Activated CD8-positive, alpha-beta memory T cell treated with anti-CD3 and anti-CD28 coated beads, Interleukin-2, amount 50 U/mL, for 24 hours (primary cell): ENCODE measurements around the gene TAL1.
A peak's percentile ranks its signal among the peaks of the same experiment; 100 is the strongest.

Experiments
- DNase-seq: peaks from one replicate; pipeline ENCODE4 v3.0.0-alpha.2; 2020; ENCODE audit errors: extremely low read depth

The TAL1 gene

GRCh38 chr1:47188791-47189785, 42.9 kb downstream of the TAL1 start:
- no peak for DNase-seq

DNA sequence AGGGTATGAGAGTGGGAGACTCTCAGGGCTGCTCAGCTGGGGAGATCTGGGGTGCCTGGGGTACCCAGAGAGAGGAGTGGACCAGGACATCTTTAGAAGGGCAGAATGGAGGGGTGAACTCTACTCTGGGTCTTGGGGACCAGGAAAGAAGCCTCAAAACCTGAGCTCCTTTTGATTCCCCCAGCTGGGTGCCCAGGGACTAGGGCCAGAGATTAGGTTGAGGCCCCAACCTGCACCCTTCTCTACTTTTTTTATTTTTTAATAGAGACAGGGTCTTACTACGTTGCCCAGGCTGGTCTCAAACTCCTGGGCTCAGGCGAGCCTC, 44.1 kb downstream of the TAL1 start:
- DNase-seq, result no peak

DNA sequence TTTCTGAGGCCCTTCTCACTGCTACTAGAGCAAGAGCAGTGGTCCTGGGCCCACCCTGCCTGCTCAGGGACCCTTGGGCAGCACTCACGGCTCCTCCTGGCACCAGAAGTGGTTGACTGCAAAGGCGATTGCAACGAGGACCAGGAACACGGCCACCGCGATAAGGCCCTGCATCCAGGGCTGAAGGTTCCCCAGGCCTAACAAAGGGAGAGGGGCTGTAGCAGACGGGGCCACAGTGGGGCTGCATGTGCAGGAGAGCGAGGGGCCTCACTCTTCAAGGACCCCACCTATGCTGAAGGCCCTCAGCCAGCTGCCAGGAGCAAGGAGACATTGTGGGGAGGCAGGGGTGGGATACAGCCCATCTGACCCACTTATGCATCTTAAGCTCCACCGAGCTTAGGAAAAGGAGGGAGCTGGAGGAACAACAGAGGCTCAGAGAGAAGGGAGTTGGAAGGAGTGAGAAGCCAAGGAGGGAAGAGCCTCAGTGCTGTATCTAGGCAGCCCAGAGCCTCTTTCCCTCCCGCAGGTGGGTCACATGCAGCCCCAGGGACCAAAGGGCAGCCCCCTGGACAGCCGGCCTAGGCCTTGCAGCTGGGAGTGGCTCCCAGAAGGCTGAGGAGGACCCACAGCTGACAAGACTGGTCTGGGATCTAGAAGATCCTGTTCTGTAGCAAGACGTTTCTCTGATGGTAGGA, 44.6 kb downstream of the TAL1 start:
- DNase-seq, result no peak

GRCh38 chr1:47186267-47187185, 45.5 kb downstream of the TAL1 start:
- DNase-seq, result no peak

DNA sequence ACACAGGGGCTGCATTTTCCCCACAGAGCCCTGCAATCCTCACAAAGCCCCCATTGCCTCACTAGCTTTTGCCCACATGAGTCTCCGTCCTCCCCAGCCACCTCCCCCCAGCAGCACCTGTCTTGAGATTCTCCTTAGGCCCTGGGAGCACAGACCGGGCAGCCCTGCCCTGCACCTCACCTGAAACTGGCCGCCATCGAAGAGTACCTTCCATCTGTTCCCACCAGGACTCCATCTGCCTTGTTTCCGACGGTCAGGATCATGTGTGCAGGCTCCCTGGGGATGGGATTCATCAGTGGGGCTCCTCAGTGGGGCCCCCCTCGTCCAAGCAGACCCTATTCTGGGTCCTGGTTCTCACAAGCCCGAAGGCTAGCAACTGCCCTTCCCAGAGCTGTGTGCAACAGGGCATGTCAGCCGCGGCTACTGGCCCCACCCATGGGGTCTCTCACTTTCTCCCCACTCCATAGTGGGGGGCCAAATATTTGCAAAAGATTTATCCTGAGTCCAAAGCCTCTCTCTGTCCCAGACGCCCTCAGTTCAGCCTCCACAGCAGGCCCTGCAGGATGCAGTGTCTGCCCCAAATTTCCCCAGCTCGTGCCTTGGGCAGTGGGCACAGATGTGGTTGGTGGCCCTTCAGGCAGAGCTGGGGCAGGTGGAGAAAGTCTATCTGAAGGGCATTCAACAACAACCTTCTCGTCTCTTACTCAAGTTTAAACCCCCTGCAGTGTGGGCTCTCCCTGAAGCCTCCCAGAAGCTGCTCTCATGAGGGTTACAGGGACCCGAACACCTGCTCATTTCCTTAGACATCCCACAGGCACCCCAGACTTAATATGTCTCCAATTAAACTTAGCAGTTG, 47.0 kb downstream of the TAL1 start:
- no peak for DNase-seq

DNA sequence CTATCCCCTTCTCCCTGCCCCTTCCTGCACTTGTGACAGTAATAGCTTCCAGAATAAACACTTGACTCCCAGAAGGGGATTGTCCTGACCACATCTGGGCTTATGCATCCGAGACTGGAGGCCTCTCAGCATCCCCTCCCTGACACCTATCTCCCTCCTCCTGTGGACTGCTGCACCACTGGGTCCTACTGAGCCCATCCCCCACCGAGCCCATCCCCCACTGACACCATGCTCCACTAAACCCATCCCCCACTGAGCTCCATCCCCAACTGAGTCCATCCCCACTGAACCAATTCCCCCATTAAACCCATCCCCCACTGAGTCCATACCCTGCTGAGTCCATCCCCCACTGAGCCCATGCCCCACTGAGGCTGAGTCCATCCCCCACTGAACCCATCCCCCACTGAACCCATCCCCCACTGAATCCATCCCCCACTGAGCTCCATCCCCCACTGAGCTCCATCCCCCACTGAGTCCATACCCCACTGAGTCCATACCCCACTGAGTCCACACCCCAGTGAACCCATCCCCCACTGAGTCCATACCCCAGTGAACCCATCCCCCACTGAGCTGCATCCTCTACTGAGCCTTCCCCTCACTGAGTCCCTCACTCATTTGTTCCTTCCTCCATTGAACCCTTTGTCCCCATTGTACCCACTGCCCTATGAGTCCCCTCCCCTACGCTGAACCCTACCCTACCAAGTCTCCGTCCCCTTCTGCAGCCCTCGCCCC, 47.8 kb downstream of the TAL1 start:
- DNase-seq, result no peak

- DNase-seq, result no peak
Measured at GRCh38 chr1:47183308-47184089, 48.5 kb downstream of the TAL1 start.

DNA sequence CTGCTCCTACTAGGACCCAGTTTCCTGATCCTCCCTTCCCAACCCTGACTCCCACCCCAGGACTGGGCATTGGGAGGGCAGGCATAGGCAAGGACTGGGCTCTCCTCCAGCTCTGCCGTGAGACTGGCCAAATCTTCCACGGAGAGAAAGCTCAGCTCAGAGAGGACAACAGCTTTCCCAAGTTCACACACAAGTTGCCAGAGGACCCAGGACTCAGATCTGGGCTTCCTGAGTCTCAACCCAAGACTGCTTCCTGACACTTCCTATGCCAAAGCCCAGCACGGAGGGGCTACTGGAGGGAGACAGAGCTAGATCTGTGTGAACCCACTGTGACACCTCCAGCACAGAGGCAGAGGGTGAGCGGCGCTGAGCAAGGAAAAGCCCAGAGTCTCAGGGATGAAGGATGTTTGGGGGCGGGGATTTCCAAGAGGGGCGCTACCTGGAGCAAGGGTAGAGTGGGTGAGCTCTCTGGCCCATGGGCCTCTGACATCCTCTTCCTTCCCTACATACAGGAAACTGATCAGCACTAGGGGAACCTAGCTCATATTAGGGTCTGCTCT, 49.3 kb downstream of the TAL1 start:
- DNase-seq, result no peak

- no peak for DNase-seq
Measured at GRCh38 chr1:47181955-47182675, 49.9 kb downstream of the TAL1 start.

DNA sequence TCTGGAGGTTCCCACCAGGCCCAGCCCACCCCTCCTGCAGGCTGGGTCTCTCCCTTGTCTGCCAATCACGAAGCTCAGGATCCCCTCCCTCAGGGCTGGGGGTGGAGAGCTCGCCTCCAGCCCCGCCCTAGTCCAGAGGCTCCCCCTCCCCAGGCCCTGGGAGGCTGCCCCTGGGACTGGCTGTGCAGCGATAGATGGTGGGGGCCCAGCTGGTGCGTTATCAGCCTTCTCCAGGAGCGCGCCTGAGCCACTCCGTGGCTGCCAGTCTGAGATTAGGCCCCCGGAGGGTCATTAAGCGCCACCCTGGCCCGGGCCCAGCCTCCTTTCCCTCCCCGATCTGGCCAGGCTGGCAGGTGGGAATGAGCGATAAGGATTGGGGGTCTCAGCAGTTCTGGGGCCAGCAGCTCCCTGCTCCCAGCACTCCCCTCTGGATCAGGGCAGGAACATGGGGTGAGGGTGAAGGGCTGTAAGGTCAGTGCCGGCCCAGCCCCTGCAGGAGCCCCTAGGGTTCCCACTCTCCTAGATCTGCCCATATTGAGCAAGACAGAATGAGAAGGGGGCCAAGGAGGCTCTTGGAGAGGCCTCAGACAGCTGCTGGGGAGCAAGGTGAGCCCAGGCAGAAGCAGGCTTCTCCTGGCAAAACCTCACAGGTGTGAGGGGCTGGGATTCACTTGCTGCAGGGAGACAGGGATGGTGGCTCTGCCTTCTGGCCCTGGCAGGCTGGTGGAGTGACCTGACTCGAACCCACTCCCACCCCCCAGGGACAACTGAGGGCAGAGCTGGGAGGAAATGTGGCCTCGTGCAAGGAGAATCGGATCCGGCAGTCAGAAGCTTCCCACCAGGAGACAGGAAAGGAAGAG, 50.7 kb downstream of the TAL1 start:
- DNase-seq, result no peak

- DNase-seq, result no peak
Measured at GRCh38 chr1:47180603-47181094, 51.4 kb downstream of the TAL1 start.

GRCh38 chr1:47179988-47180563, 51.9 kb downstream of the TAL1 start:
- no peak for DNase-seq

DNA sequence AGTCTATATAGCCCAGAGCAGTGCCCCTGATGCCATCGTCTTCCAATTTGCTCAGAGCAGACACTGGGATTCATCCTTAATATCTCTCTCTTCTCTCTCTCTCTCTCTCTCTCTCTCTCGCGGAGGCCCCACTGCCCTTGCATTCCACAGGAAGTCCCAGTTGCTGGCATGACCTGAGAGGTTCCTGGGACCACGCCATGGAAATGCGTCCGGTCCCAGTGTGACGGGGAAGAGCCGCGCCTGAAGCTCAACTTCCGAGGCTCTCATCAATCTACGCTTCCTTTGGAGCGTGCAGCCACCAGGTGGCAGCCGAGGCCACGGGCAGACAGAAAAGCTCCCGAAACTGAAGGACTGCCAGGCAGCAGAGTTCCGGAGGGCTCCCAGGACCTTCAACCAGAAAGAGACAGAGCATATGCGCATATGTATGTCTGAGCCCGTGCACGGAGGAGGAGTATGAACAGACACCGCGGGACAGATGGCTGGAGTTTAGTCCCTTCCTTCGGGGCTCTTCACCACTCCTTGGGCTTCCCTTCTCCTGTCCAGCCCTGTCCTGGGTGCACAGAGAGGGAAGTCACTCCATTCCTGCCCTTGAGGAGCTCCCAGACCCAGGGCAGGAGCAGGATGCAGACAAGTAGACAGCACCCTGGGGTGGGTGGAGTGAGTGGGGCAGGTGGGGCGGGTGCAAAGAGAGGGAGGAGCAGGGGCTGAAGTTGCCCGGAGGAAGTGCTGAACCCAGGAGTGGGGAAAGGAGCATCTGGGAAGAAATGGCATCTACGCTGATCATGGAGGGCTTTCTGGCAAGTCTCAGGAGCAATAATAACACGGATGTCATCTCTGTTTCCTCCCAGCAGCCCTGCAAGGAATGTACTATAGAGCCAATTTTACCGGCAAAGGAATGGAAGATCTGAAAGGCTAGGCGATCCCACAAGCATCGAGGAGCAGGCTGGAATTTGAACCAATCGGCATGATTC, 52.7 kb downstream of the TAL1 start:
- peak; percentile 56 for DNase-seq

GRCh38 chr1:47178654-47179016, 53.4 kb downstream of the TAL1 start:
- DNase-seq, result no peak

- no peak for DNase-seq
Measured at GRCh38 chr1:47178020-47178419, 54.0 kb downstream of the TAL1 start.
